NCI-H2227 treated with DMSO at 0.1 percent for 48 hours (cell line): ENCODE data around the gene RDH16.
"Not testable (repeated sequence)": the region's sequence is repeated elsewhere in the genome, so short reads cannot be mapped to it uniquely, and the experiment has no call there.

ENCODE experiments used
- DNase-seq: peaks from one replicate; lab custom pipeline; 2025; lab: John Stamatoyannopoulos, UW

Gene RDH16

DNA sequence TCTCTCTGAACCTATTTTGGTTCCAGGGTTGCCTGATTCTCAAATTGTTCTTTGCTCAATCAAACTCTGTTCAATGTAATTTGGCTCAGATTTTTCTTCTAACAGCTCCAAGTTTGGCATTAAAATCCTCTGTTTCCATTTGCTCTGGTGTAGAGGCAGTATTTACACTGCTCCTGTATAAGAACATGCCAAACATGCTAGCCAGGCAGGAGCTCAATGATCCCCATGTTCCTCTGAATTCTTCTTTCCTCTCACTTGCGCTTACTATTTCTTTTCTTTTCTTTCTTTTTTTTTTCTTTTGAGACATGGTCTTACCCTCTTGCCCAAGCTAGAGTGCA, 40.4 kb downstream of the RDH16 start:
- no peak for DNase-seq

DNA sequence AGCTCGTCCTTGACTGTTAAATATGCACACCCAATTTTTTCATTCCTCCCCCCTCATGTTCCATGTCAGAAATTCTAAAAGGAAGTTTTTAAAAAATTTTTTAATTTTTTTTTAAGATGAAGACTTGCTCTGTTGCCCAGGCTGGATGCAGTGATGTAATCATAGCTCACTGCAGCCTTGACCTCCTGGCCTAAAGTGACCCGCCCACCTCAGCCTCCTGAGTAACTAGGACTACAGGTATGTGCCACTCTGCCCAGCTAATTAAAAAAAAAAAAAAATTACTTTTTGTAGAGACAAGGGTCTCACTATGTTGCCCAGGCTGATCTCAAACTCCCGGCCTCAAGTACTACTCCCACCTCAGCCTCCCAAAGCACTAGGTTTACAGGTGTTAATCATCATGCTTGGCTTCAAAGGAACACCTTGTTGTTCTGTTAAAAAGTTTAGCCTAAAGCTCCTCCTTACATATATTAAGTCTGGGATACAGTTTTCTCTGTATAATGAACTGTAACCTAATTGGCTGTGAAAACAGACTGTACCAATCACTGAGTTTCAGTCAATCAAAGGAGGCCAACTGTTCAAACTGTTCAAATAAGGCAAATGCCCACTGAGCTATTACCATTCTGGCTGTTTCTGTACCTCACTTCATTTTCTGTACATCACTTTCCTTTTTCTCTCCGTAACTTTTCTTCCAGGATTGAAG, 41.0 kb downstream of the RDH16 start:
- DNase-seq: no peak

- DNase-seq: no peak
These were observed 42.7 kb downstream of the RDH16 start for GRCh38 chr12:56914724-56915123.

DNA sequence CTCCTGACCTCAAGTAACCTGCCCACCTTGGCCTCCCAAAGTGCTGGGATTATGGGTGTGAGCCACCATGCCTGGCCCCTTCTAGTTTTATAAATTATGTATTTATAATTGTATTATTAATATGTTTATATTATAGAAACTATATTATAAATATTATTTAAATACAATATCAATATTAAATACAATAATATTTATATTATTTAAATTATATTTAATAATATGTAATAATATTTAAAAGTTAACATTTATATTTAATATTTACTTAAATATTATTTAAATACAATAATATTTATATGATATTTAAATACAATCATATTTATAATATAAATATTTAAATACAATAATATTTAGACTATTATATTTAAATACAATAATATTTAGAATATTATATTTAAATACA, 43.2 kb downstream of the RDH16 start:
- DNase-seq: no peak

DNA sequence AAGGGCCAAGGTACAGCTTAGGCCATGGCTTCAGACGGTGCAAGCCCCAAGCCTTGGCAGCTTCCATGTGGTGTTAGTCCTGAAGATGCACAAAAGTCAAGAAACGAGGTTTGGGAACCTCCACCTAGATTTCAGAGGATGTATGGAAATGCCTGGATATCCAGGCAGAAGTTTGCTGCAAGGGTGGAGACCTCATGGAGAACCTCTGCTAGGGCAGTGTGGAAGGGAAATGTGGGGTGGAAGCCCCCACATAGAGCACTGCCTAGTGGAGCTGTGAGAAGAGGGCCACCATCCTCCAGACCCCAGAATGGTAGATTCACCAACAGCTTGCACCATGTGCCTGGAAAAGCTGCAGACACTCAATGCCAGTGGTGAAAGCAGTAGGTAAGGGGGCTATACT, 48.0 kb downstream of the RDH16 start:
- DNase-seq: not testable (repeated sequence)

GRCh38 chr12:56908136-56908535, 49.3 kb downstream of the RDH16 start:
- no peak for DNase-seq

DNA sequence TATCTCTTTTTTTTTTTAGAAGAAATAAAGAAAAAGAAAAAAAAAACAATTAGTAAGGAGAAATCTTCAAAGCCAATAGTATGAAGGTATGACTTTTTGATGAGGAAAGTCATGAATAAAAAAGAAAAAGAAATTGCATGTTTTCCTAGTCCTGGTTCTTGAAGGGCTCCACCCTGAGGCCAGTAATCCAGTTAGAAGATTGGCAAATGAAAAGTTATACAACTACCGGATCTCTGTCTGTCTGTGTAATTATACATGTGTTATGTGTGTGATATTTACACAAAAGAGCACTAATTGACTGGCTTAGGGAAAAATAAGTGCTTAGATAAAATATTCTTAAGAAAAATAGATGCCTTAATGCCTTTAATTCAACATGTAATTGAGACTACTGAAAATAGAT, 51.6 kb downstream of the RDH16 start:
- no peak for DNase-seq

GRCh38 chr12:56903374-56903773, 54.0 kb downstream of the RDH16 start:
- no peak for DNase-seq
